Trophoblast cell (in vitro differentiated cells and primary cell): ENCODE measurements around the gene TMEM185B.

Source experiments
- DNase-seq, 2 donors: peaks; one replicate each; pipeline ENCODE4 v3.0.0-alpha.2; 2016
- H2AFZ ChIP-seq: 2 replicates; pipeline ENCODE4 v1.6.1; 2013; ENCODE audit warnings: low read length, moderate library complexity, mild to moderate bottlenecking; ENCODE audit not compliant: insufficient read depth, poor library complexity
- H2AK5ac ChIP-seq: 2 replicates; pipeline ENCODE4 v1.6.1; 2013; ENCODE audit warnings: mild to moderate bottlenecking, low read length
- H2BK120ac ChIP-seq: 2 replicates; pipeline ENCODE4 v1.6.1; 2013; ENCODE audit warnings: low read length, mild to moderate bottlenecking, moderate library complexity; ENCODE audit not compliant: insufficient read depth, poor library complexity
- H2BK12ac ChIP-seq: 2 replicates; pipeline ENCODE4 v1.6.1; 2013; ENCODE audit warnings: mild to moderate bottlenecking, low read length, moderate library complexity
- H2BK5ac ChIP-seq: 2 replicates; pipeline ENCODE4 v1.6.1; 2013; ENCODE audit warnings: low read length, low read depth, moderate library complexity, mild to moderate bottlenecking; ENCODE audit not compliant: poor library complexity
- H3K14ac ChIP-seq: 2 replicates; pipeline ENCODE4 v1.6.1; 2013; ENCODE audit warnings: mild to moderate bottlenecking, low read length
- H3K18ac ChIP-seq: 2 replicates; pipeline ENCODE4 v1.6.1; 2013; ENCODE audit warnings: mild to moderate bottlenecking, low read length
- H3K23ac ChIP-seq: 2 replicates; pipeline ENCODE4 v1.6.1; 2013; ENCODE audit warnings: low read length
- H3K27ac ChIP-seq: 2 replicates; pipeline ENCODE4 v1.5.1; 2013; ENCODE audit warnings: low read depth, mild to moderate bottlenecking, inconsistent platforms, low read length, moderate library complexity
- H3K27me3 ChIP-seq: 2 replicates; pipeline ENCODE4 v1.6.1; 2013; ENCODE audit warnings: inconsistent platforms, mild to moderate bottlenecking, low read length, moderate library complexity; ENCODE audit not compliant: insufficient read depth
- H3K36me3 ChIP-seq, 2 experiments: 1 replicate in 1 of 2; 2 replicates in 1 of 2; pipeline ENCODE4 v1.6.1; 2013; ENCODE audit warnings: low read length in 2 of 2, mild to moderate bottlenecking in 2 of 2, moderate library complexity in 1 of 2; ENCODE audit not compliant: insufficient read depth in 2 of 2, control insufficient read depth in 1 of 2
- H3K4ac ChIP-seq: 2 replicates; pipeline ENCODE4 v1.6.1; 2013; ENCODE audit warnings: low read depth, mild to moderate bottlenecking, low read length, moderate library complexity
- H3K4me1 ChIP-seq, 2 experiments: 1 replicate in 1 of 2; 2 replicates in 1 of 2; pipeline ENCODE4 v1.6.1; 2013; ENCODE audit warnings: low read length in 2 of 2, mild to moderate bottlenecking in 2 of 2, moderate library complexity in 1 of 2; ENCODE audit not compliant: insufficient read depth in 2 of 2, control insufficient read depth in 1 of 2
- H3K4me2 ChIP-seq: 2 replicates; pipeline ENCODE4 v1.6.1; 2013; ENCODE audit warnings: inconsistent platforms, mild to moderate bottlenecking, low read length, moderate library complexity
- H3K4me3 ChIP-seq: 2 replicates; pipeline ENCODE4 v1.5.1; 2013; ENCODE audit warnings: mild to moderate bottlenecking, low read depth, low read length, inconsistent platforms
- H3K79me1 ChIP-seq: one replicate; pipeline ENCODE4 v1.6.1; 2013; ENCODE audit warnings: low read length
- H3K79me2 ChIP-seq: 2 replicates; pipeline ENCODE4 v1.6.1; 2013; ENCODE audit warnings: low read length, mild to moderate bottlenecking; ENCODE audit not compliant: control insufficient read depth, insufficient read depth, poor library complexity
- H3K9ac ChIP-seq: 2 replicates; pipeline ENCODE4 v1.6.1; 2013; ENCODE audit warnings: mild to moderate bottlenecking, low read length
- H3K9me3 ChIP-seq: 2 replicates; pipeline ENCODE4 v1.6.1; 2013; ENCODE audit warnings: low read depth, mild to moderate bottlenecking, control low read depth, inconsistent platforms, low read length; ENCODE audit not compliant: insufficient read depth
- H4K12ac ChIP-seq: 2 replicates; pipeline ENCODE4 v1.6.1; 2013; ENCODE audit warnings: low read depth, mild to moderate bottlenecking, low read length, moderate library complexity
- H4K8ac ChIP-seq: 2 replicates; pipeline ENCODE4 v1.6.1; 2013; ENCODE audit warnings: low read depth, mild to moderate bottlenecking, low read length, moderate library complexity
- H4K91ac ChIP-seq: one replicate; pipeline ENCODE4 v1.6.1; 2013; ENCODE audit warnings: low read depth, mild to moderate bottlenecking, low read length, moderate library complexity
- whole genome bisulfite sequencing: extraction: QIAGEN DNeasy Blood & Tissue Kit; methylation state at CpG from one replicate; pipeline ENCODE4 v1.1.7; 2013; ENCODE audit warnings: missing lambda C conversion rate; ENCODE audit not compliant: insufficient read length, insufficient coverage; ENCODE audit errors: extremely low coverage; 5-methylcytosine and 5-hydroxymethylcytosine counted together

TMEM185B gene

GRCh38 chr2:120257522-120257921, 34.3 kb upstream of the TMEM185B start:
- H3K27me3 ChIP-seq = no peaks in the 10 kb centered on the region
- no peak for DNase-seq
- no peak overlapping the region for H2AFZ ChIP-seq
- H2BK5ac ChIP-seq = no peak overlapping the region
- no peak overlapping the region for H3K14ac ChIP-seq
- no peak overlapping the region for H2BK12ac ChIP-seq
- H4K8ac ChIP-seq = no peak overlapping the region
- H3K4me1 ChIP-seq = peaks cover 10 to 12% of the 10 kb centered on the region in 2 experiments
- no peak overlapping the region for H3K4me3 ChIP-seq
- no peak overlapping the region for H2AK5ac ChIP-seq
- no peak overlapping the region for H3K27ac ChIP-seq
- no peak overlapping the region for H2BK120ac ChIP-seq
- no peak overlapping the region for H4K91ac ChIP-seq
- no peak overlapping the region for H3K9ac ChIP-seq
- H3K9me3 ChIP-seq = peaks cover 5% of the 10 kb centered on the region
- no peak overlapping the region for H3K4me2 ChIP-seq
- H3K79me2 ChIP-seq = peaks cover 5% of the 10 kb centered on the region
- H4K12ac ChIP-seq = no peak overlapping the region
- peaks cover 2% of the 10 kb centered on the region in 2 experiments for H3K36me3 ChIP-seq
- H3K18ac ChIP-seq = no peak overlapping the region
- H3K4ac ChIP-seq = no peak overlapping the region
- H3K23ac ChIP-seq = no peak overlapping the region
- H3K79me1 ChIP-seq = peaks cover 8% of the 10 kb centered on the region
- no CpG with 5 or more reads among the region's 1 CpG for WGBS

- peaks cover 11% of the 10 kb centered on the region in 2 experiments for H3K4me1 ChIP-seq
- H3K23ac ChIP-seq = no peak overlapping the region
- H3K4me3 ChIP-seq = no peak overlapping the region
- no peak overlapping the region for H3K18ac ChIP-seq
- WGBS = no CpG with 5 or more reads among the region's 1 CpG
- no peak overlapping the region for H3K9ac ChIP-seq
- no peak overlapping the region for H3K4me2 ChIP-seq
- H3K79me2 ChIP-seq = peaks cover 5% of the 10 kb centered on the region
- H2BK12ac ChIP-seq = no peak overlapping the region
- H2AFZ ChIP-seq = no peak overlapping the region
- peak in 1 of 2 donors; percentile 38 for DNase-seq
- no peak overlapping the region for H2AK5ac ChIP-seq
- no peak overlapping the region for H2BK5ac ChIP-seq
- H2BK120ac ChIP-seq = no peak overlapping the region
- peaks cover 2% of the 10 kb centered on the region in 2 experiments for H3K36me3 ChIP-seq
- H4K91ac ChIP-seq = no peak overlapping the region
- no peak overlapping the region for H3K14ac ChIP-seq
- H3K9me3 ChIP-seq = peaks cover 5% of the 10 kb centered on the region
- no peak overlapping the region for H3K4ac ChIP-seq
- peaks cover 10% of the 10 kb centered on the region for H3K79me1 ChIP-seq
- H3K27ac ChIP-seq = no peak overlapping the region
- no peaks in the 10 kb centered on the region for H3K27me3 ChIP-seq
- H4K8ac ChIP-seq = no peak overlapping the region
- no peak overlapping the region for H4K12ac ChIP-seq
Measured at GRCh38 chr2:120256651-120257000, 33.4 kb upstream of the TMEM185B start.

GRCh38 chr2:120255986-120256650, 32.9 kb upstream of the TMEM185B start:
- Histone ChIP-seq H2BK5ac (no peak overlapping the region), H3K27ac (no peak overlapping the region), H3K4me1 (peaks cover 11% of the 10 kb centered on the region in 2 experiments), H3K79me1 (peaks cover 10% of the 10 kb centered on the region), H2AFZ (no peak overlapping the region), H3K14ac (no peak overlapping the region), H3K4me3 (no peak overlapping the region), H3K4me2 (no peak overlapping the region), H4K8ac (no peak overlapping the region), H2AK5ac (no peak overlapping the region), H3K23ac (no peak overlapping the region), H3K9ac (no peak overlapping the region), H2BK120ac (no peak overlapping the region), H3K9me3 (peaks cover 5% of the 10 kb centered on the region), H3K27me3 (peaks cover under 1% of the 10 kb centered on the region), H3K36me3 (peaks cover 2% of the 10 kb centered on the region in 2 experiments), H3K18ac (no peak overlapping the region), H4K12ac (no peak overlapping the region), H3K79me2 (peaks cover 5% of the 10 kb centered on the region), H3K4ac (peak overlapping the region; percentile 59), H4K91ac (no peak overlapping the region), H2BK12ac (no peak overlapping the region)
- no peak for DNase-seq
- no CpG with 5 or more reads among the region's 9 CpGs for WGBS

- DNase-seq = no peak
- Histone ChIP-seq H3K18ac (no peak overlapping the region), H3K79me1 (peaks cover 10% of the 10 kb centered on the region), H4K91ac (no peak overlapping the region), H3K79me2 (peaks cover 5% of the 10 kb centered on the region), H3K4me2 (no peak overlapping the region), H2AFZ (no peak overlapping the region), H3K14ac (no peak overlapping the region), H3K27ac (no peak overlapping the region), H3K4me1 (peaks cover 11% of the 10 kb centered on the region in 2 experiments), H2BK120ac (no peak overlapping the region), H2BK5ac (no peak overlapping the region), H3K36me3 (peaks cover 2% of the 10 kb centered on the region in 2 experiments), H3K9ac (no peak overlapping the region), H3K23ac (no peak overlapping the region), H2BK12ac (no peak overlapping the region), H2AK5ac (no peak overlapping the region), H3K9me3 (peaks cover 1% of the 10 kb centered on the region), H3K4me3 (no peak overlapping the region), H3K4ac (no peak overlapping the region), H3K27me3 (peaks cover 4% of the 10 kb centered on the region), H4K12ac (no peak overlapping the region), H4K8ac (no peak overlapping the region)
- no CpG with 5 or more reads among the region's 6 CpGs for WGBS
Measured at GRCh38 chr2:120255071-120255470, 31.9 kb upstream of the TMEM185B start.
